K562 (cell line): ENCODE data around the gene VPS13C. TPM values are rescaled to one million over a fixed set of nuclear protein-coding genes. Genes with fewer than 3 reads are reported as not detected.

Experiments used
- ATAC-seq: fragments of 200-7000 bp; cut with Tn5 transposase; 3 replicates; pipeline ENCODE4 v1.9.1; 2020; ENCODE audit warnings: moderate library complexity
- BruUV-seq: library from RNA; stranded (reverse); fragments of 400-500 nt; replicated peaks from 2 replicates; lab custom pipeline; 2021; lab: Mats Ljungman, UMichigan
- CTCF ChIA-PET: fragments of 300-600 bp; formaldehyde crosslinking; extraction: SDS; loops from one replicate; lab custom pipeline; 2021; ENCODE audit warnings: low intra/inter-chr PET ratio; lab: Yijun Ruan, JAX
- POLR2A ChIA-PET: fragments of 300-600, 350-650 bp; sonication (Branson Sonifier 250); formaldehyde crosslinking; extraction: SDS; loops from one replicate; lab custom pipeline; 2021; ENCODE audit warnings: antibody characterized with exemption, inconsistent platforms; lab: Yijun Ruan, JAX
- DNase-seq, 4 experiments: peaks; one replicate each; pipeline versions ENCODE4 v3.0.0 to v3.0.0-alpha.2; 2011 to 2018; ENCODE audit warnings: low spot score in 3 of 4, mixed read lengths in 3 of 4; ENCODE audit errors: extremely low read depth in 1 of 4
- FAIRE-seq: peaks from 2 replicates; lab custom pipeline; 2011; peaks lifted over from hg19 to GRCh38; lab: Jason Lieb, UNC
- H2AFZ ChIP-seq: 2 replicates; pipeline ENCODE4 v1.6.0; 2011; ENCODE audit warnings: low read depth, low read length, control low read depth, inconsistent platforms
- H3K27ac ChIP-seq: fragments of 200-600 bp; 3 replicates; pipeline ENCODE4 v1.8.0; 2011; ENCODE audit warnings: low read depth, mild to moderate bottlenecking, control low read depth, inconsistent platforms, low read length, moderate library complexity, mixed read lengths; ENCODE audit errors: extremely low read depth
- H3K27me3 ChIP-seq, 2 experiments: fragments of 300-600 bp in 1 of 2; 2 replicates in 1 of 2; 3 replicates in 1 of 2; pipeline versions ENCODE4 v1.6.0 to v1.8.0; 2011; ENCODE audit warnings: inconsistent platforms in 2 of 2, low read length in 2 of 2, mild to moderate bottlenecking in 1 of 2, mixed read lengths in 1 of 2, moderate library complexity in 1 of 2; ENCODE audit not compliant: control insufficient read depth in 2 of 2, insufficient read depth in 2 of 2
- H3K36me3 ChIP-seq: fragments of 300-600 bp; 3 replicates; pipeline ENCODE4 v1.8.0; 2011; ENCODE audit warnings: mild to moderate bottlenecking, low read length, inconsistent platforms; ENCODE audit not compliant: control insufficient read depth, insufficient read depth
- H3K4me1 ChIP-seq, 2 experiments: fragments of 200-600 bp in 1 of 2; replicated peaks in 1 of 2; 2 replicates in 1 of 2; 3 replicates in 1 of 2; pipeline versions ENCODE4 v1.5.1 to v1.8.0; 2011; ENCODE audit warnings: inconsistent platforms in 2 of 2, low read length in 2 of 2, mild to moderate bottlenecking in 1 of 2, mixed read lengths in 1 of 2, moderate library complexity in 1 of 2; ENCODE audit not compliant: control insufficient read depth in 2 of 2, insufficient read depth in 2 of 2
- H3K4me2 ChIP-seq: 2 replicates; pipeline ENCODE4 v1.6.1; 2011; ENCODE audit warnings: low read length, control low read depth, inconsistent platforms, mixed read lengths; ENCODE audit not compliant: insufficient read depth
- H3K4me3 ChIP-seq: fragments of 200-600 bp; sonication (generic), shearing (Covaris generic); 2 replicates; pipeline ENCODE4 v1.5.1; 2016; ENCODE audit warnings: control low read depth, inconsistent platforms
- H3K79me2 ChIP-seq: fragments of 200-600 bp; 3 replicates; pipeline ENCODE4 v1.8.0; 2011; ENCODE audit warnings: low read length, inconsistent platforms; ENCODE audit not compliant: control insufficient read depth, insufficient read depth
- H3K9ac ChIP-seq, 2 experiments: 2 replicates each; pipeline versions ENCODE4 v1.6.0 to v1.6.1; 2011; ENCODE audit warnings: low read depth in 2 of 2, low read length in 2 of 2, control low read depth in 1 of 2, inconsistent platforms in 1 of 2, mild to moderate bottlenecking in 1 of 2, mixed read lengths in 1 of 2; ENCODE audit not compliant: insufficient read depth in 1 of 2
- H3K9me1 ChIP-seq: one replicate; pipeline ENCODE4 v1.6.0; 2011; ENCODE audit warnings: inconsistent platforms, mild to moderate bottlenecking, low read length, moderate library complexity; ENCODE audit not compliant: control insufficient read depth, insufficient read depth
- H3K9me3 ChIP-seq: replicated peaks from 2 replicates; pipeline ENCODE4 v1.5.1; 2011; ENCODE audit warnings: low read depth, low read length, inconsistent platforms; ENCODE audit not compliant: control insufficient read depth, insufficient read depth
- H4K20me1 ChIP-seq: replicated peaks from 2 replicates; pipeline ENCODE4 v1.6.1; 2011; ENCODE audit warnings: low read length, inconsistent platforms, mixed read lengths; ENCODE audit not compliant: control insufficient read depth, insufficient read depth
- E2F3 ChIP-seq: fragments of 250-450 bp; sonication (Bioruptor Pico); IDR thresholded peaks from 2 replicates; pipeline ENCODE4 v1.4.0; 2020; ENCODE audit warnings: mild to moderate bottlenecking
- GATAD2B ChIP-seq: fragments of 450-650 bp; IDR thresholded peaks from 2 replicates; pipeline ENCODE4 v1.6.1; 2017; ENCODE audit warnings: mild to moderate bottlenecking, borderline replicate concordance
- GTF2F1 ChIP-seq: IDR thresholded peaks from 2 replicates; pipeline ENCODE4 v1.6.1; 2011; ENCODE audit warnings: low read depth, low read length, improper control_type of control experiment
- HMBOX1 ChIP-seq: sonication (generic); IDR thresholded peaks from 2 replicates; pipeline ENCODE4 v1.6.1; 2016
- IRF1 ChIP-seq: sonication (generic); formaldehyde crosslinking; IDR thresholded peaks from 2 replicates; pipeline ENCODE4 v1.8.0; 2022; ENCODE audit warnings: missing genetic modification reagents, mild to moderate bottlenecking, borderline replicate concordance
- KAT7 ChIP-seq: sonication (generic); formaldehyde crosslinking; IDR thresholded peaks from 2 replicates; pipeline ENCODE4 v1.8.0; 2022; ENCODE audit warnings: missing genetic modification reagents, mild to moderate bottlenecking, borderline replicate concordance
- MEIS2 ChIP-seq: fragments of 450-650 bp; IDR thresholded peaks from 2 replicates; pipeline ENCODE4 v1.6.1; 2014; ENCODE audit warnings: mild to moderate bottlenecking; ENCODE audit not compliant: partially characterized antibody
- PATZ1 ChIP-seq: fragments of 250-450 bp; sonication (Bioruptor Pico); IDR thresholded peaks from 2 replicates; pipeline ENCODE4 v1.5.0; 2020; ENCODE audit warnings: mild to moderate bottlenecking, borderline replicate concordance
- RFX5 ChIP-seq: IDR thresholded peaks from 2 replicates; pipeline ENCODE4 v1.6.1; 2011; ENCODE audit warnings: low read depth, mild to moderate bottlenecking, improper control_type of control experiment, low read length
- ZBTB43 ChIP-seq: sonication (generic); formaldehyde crosslinking; IDR thresholded peaks from 2 replicates; pipeline ENCODE4 v1.8.0; 2023; ENCODE audit warnings: mild to moderate bottlenecking, missing genetic modification reagents
- ZBTB7A ChIP-seq: IDR thresholded peaks from 2 replicates; pipeline ENCODE4 v1.6.1; 2011; ENCODE audit warnings: low read depth, mild to moderate bottlenecking, low read length, moderate library complexity, borderline replicate concordance; ENCODE audit not compliant: control insufficient read depth
- ZFP36 ChIP-seq: fragments of 150-350 bp; IDR thresholded peaks from 2 replicates; pipeline ENCODE4 v1.6.1; 2018; ENCODE audit warnings: low read length, low read depth; ENCODE audit not compliant: partially characterized antibody
- ZNF239 ChIP-seq: fragments of 250-450 bp; sonication (Bioruptor Pico); IDR thresholded peaks from 2 replicates; pipeline ENCODE4 v1.4.0; 2020; ENCODE audit warnings: mild to moderate bottlenecking
- ZNF436 ChIP-seq: fragments of 250-450, 450-650 bp; sonication (Bioruptor Pico); formaldehyde crosslinking; IDR thresholded peaks from 2 replicates; pipeline ENCODE4 v1.7.0; 2020; ENCODE audit warnings: mild to moderate bottlenecking
- WGBS: fragments of 100-300 bp; shearing (Covaris generic); methylation state at CpG from one replicate; pipeline ENCODE4 v1.1.6; 2016; ENCODE audit warnings: low coverage, mixed read lengths; ENCODE audit not compliant: insufficient coverage; ENCODE audit errors: missing lambda C conversion rate; 5-methylcytosine and 5-hydroxymethylcytosine counted together
- in situ Hi-C: fragments of 300-500 bp; cut with MboI; formaldehyde crosslinking; loops from 4 replicates; pipeline ENCODE4 v1.15.0; 2018; ENCODE audit warnings: inconsistent platforms, mixed read lengths
- intact Hi-C: fragments of 100-400 bp; cut with micrococcal nuclease; formaldehyde crosslinking; loops from 2 replicates; pipeline ENCODE4 v1.14.2; 2022
- polyA plus RNA-seq, 8 experiments: library from polyadenylated mRNA; depleted of rRNA in 4 of 8; stranded (reverse) in 5 of 8; unstranded in 3 of 8; fragments of >200 nt; fragmentation: Nextera tagmentation in 2 of 8; fragmentation: Illumina TruSeq in 1 of 8; extraction: Ambion mirVana in 2 of 8; extraction: Trizol in 1 of 8; gene quantifications; 2 replicates each; pipeline versions ENCODE4 v1.2.1 to v1.2.3, GENCODE V29; 2011 to 2014; ENCODE audit warnings: inconsistent platforms in 1 of 8, missing spikeins in 1 of 8
- total RNA-seq, 7 experiments: library from RNA; depleted of rRNA in 6 of 7; stranded (reverse); fragments of >200 nt in 6 of 7; fragmentation: Illumina TruSeq in 2 of 7; extraction: Trizol in 2 of 7; gene quantifications; 2 replicates each; pipeline versions ENCODE4 v1.2.1 to v1.2.3, GENCODE V29; 2011 to 2021; ENCODE audit warnings: low replicate concordance in 1 of 7

VPS13C gene
- total and polyA plus RNA-seq, 9 of the 15 experiments (the other 6 are each of a cell fraction or from before 2014, with no cell fraction given): 5.2 to 32.3 (median 15.7) TPM

GRCh38 chr15:61811952-61812351 is 248.3 kb downstream of the VPS13C start (continued):
- no peak for TF ChIP-seq PATZ1 (CRISPR knock-in tag)
- TF ChIP-seq GATAD2B: no peak
- no peak for TF ChIP-seq ZNF239 (CRISPR knock-in tag)

- no peaks in the 10 kb centered on the region for H3K4me1 ChIP-seq
- no peak overlapping the region for H3K27ac ChIP-seq
- H3K9me3 ChIP-seq: no peaks in the 10 kb centered on the region
- no peaks in the 10 kb centered on the region for H3K79me2 ChIP-seq
- H3K4me2 ChIP-seq: no peak overlapping the region
- ChIA-PET CTCF (no interaction called here), POLR2A (interaction anchor here (0.6 kb wide), 1 partner anchor 163 kb away, joined by 3 read pairs; no protein-coding TSS in a partner anchor)
- H3K4me3 ChIP-seq: no peak overlapping the region
- no TSS peak for BruUV-seq
- 0 out of 2 replicates have a peak, but pooled peaks cover 3% of the 10 kb centered on the region for H4K20me1 ChIP-seq
- no peak overlapping the region for H3K9ac ChIP-seq
- no peak for ATAC-seq
- DNase-seq: no peak
- no peak for FAIRE-seq
- in situ Hi-C loops: no loop called here
- 0% methylated on average over 7 of the region's 7 CpGs for WGBS
- H2AFZ ChIP-seq: no peak overlapping the region
- TF ChIP-seq ZBTB7A (no peak), ZBTB43 (no peak), KAT7 (CRISPR knock-in tag) (no peak), RFX5 (no peak), E2F3 (CRISPR knock-in tag) (no peak), IRF1 (CRISPR knock-in tag) (no peak), ZFP36 (no peak), MEIS2 (no peak), HMBOX1 (no peak), GTF2F1 (no peak), ZNF436 (CRISPR knock-in tag) (no peak)
- no peaks in the 10 kb centered on the region for H3K9me1 ChIP-seq
- intact Hi-C loops: no loop called here
- no peaks in the 10 kb centered on the region for H3K36me3 ChIP-seq
- H3K27me3 ChIP-seq: peaks cover 8 to 35% of the 10 kb centered on the region in 2 experiments; a peak in 3 of 5 replicates
Measured at GRCh38 chr15:61809216-61809615, 251.0 kb downstream of the VPS13C start.
